HG03095 (cell line): Measurements from ENCODE around the gene WASF3.

Experiments used
- ATAC-seq: cut with Tn5 transposase; IDR thresholded peaks from one replicate; pipeline ENCODE4 v1.9.1; 2021; ENCODE audit warnings: moderate library complexity; ENCODE audit not compliant: unreplicated experiment

The WASF3 gene

DNA sequence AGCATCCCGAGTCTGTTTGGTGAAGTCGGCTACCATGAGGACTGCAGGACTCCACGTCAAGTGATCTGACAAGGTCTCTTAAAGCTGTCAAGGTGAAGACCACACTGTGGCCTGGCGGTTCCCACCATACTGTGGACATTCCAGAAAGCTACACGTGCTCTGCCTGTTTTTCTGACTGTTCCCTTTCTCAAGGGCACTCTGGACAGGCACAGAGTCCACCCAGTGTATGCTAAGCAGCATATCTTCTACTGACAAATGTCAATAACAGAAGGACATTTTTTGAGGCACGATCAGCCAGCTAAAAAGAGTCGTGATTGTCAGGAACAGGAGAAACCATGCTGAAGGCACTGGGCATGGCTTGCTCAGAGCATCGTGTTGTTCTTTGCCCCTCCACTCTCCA is 12.8 kb upstream of the WASF3 start:
- no peak for ATAC-seq

DNA sequence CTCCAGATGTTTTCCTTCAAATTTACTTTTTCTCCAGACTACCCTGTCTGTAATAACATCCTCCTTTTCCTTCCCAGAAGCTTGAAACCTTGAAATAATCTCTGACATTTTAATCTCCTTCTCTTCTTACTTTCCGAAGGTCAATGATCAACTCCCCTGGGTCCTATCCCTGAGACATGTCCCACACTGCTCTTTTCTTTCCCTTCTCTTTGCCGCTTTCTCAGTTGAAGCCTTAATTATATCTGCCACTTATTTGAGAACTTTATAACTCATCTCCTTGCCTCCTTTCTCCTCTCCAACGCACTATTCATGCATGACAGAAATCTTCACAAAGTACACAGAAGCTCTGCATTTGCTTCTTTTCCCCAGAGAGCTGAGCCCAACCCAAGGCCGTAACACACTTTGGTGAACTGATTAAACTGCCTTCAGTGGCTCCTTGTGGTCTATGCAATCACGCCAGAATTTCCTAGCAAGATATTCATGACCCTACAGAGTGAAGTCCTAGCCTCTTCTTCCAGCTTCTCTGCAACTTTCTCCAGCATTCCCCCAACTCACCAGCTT is 9.2 kb upstream of the WASF3 start:
- ATAC-seq = no peak

DNA sequence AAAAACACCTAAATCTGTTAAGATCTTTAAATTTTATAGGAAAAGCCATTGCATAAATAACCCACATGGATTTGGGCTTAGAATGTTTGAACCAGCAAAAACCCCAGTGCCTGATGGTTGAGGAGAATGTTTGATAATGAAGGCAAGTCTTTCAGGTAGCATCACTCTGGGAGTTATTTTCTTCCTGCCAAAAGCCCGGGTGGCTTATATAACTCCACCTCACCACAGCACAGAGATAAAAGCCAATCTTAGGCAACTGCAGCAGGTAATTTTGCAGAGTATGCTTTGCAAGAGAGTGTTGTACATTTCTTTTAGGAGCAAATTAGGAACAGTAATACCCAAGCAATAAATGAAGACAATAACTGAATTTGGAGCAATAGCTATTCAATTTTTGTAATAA is 7.8 kb upstream of the WASF3 start:
- ATAC-seq = no peak

DNA sequence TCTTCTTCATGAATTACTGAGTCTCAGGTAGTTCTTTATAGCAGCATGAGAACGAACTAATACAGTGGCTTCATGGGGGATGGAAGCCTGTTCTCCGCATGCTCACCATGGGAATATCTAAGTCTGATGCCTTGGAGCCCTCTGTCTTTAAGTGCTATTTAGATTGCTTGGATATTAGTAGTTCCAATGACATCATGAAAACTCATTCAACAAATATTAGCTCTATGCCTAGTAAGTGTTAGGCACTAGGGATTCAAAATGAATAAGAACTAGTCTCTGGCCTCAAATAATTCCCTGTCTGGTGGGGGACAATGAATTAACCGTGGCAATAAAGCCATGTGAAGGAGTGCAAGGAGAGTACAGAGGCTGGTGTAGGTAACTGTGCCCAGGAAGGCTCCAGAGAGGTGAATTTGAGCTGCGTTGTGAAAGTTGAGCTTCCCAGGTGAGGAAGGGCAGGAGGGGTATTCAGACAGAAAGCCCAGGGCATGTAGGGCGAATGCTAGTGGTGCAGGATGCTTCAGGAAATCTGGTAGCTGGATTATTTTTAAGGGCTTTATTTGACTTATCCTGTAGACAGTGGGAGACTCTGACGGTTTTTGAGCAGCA is 6.1 kb upstream of the WASF3 start:
- no peak for ATAC-seq

DNA sequence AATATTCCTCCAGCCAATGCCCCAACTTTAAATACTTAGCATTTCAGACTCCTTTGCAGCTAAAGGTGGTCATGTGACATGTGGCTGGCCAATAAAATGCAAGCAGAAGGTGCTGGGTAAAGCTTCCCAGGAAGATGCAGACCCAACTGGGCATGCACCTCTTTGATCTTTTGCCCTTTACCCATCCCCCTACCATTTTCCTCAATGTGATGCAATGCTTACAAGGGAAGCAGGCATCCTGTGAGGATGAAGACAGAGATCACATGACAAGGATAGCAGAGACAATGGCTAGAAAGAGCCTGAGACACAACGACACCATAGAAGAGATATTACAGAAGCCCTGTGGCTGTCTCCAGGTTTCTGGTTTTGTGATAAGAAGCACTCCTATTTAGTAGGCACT is 2.1 kb upstream of the WASF3 start:
- ATAC-seq = no peak

DNA sequence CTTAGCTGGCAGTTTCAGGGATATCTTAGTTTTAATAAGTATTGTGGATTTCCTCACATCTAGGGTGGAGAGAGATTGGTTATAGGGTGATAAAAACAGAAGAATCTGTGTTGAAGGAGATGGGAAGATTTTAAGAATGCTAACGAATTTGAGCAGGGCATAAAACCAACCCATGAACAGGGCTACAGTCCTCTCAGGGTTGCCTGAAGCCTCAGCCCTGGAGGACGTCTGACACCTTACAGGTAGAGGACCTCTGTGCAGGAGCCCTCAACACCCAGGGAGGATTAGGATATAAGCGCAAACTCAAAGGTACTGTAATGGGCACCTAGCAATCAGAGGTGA is 461 bp upstream of the WASF3 start:
- ATAC-seq = no peak

DNA sequence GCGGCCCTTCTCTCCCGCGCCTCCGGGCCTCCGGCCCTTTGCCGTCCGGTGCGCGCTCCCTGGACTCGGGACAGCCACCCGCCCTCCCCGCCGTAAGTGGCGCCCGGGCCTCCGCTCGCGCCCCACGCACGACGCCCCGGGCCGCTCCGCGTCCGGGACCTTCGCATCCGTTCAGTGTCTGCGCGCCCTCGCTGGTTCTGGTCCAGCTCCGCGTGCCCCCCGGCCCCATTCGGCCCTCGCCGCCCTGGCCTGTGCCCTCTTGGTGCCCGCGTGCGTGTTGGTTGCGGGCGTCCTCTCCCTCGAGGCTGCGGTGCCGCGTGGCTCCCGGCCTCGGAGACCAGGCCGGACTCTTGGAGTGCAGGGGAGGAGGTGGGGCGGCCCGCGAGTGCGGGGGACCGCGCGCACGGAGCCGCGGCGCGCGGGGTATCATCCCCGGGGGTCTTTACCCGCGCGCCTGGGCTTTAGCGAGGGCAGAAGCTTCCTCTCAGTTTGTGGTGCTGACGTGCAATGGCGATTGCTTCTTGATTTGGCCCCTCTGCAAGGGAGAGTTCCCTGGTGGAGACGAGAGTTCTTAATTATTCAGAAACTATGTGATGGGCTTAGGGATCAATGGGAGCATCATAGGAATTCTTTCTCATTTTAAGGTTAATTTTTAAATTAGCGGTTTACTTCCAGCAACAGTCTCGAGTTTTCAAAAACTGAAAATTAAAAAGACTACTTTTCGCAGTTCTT is 757 bp downstream of the WASF3 start:
- peak; percentile 4 for ATAC-seq

DNA sequence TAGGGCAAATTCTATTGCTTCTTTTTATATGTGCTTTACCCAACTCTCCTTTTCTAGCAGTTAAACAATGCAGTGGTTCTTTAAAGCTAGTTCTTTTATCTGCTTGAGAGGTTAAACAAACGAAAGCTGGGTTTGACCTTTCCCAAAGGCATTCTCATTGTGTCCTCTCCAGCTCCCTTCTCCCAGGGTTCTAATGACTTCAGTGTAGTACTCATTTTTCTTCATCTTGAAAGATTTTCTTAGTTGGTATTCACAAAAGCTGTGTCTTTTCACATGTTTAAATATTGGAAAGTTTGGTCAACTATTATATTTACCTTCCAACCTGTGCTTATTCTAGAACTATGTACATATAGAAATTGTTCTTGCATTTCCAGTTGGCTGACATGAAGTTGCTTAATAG is 1.5 kb downstream of the WASF3 start:
- no peak for ATAC-seq

DNA sequence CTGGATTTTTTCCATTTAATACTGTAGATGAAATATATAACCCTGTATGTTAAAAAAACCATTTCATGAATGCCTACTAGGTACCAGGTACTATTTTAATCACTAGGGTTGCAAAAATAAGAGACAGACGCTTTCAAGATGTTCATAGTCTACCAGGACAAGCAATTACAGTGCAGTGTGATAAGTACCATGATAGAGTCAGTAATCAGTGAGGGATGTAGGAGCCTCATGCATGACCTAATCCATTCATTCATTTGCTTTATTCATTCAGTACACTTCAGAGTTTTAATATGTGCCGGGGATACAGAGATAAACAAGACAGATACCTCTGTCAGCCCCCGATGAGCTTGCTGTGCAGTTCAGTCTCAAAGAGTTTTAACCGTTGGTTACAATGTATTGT is 3.0 kb downstream of the WASF3 start:
- ATAC-seq = no peak

DNA sequence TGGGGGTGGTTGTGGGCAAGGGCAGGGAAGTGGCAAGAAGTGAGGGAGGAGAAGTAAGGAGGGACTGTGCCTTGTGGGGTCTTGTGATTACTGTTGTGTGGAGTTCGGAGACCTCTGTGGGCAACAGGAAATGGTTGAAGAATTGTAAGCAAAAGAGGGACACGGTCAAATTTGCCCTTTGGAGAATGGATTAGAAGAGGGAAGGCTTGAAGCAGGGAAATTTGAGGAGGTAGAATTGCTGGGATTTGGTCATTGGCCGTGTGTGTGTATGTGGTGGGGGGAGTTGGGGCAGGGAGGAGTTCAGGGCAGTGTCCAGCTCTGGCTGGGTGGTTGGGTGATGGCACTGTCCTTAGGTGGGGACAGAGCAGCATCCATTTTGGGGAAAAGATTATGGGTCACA is 3.6 kb downstream of the WASF3 start:
- ATAC-seq = no peak

DNA sequence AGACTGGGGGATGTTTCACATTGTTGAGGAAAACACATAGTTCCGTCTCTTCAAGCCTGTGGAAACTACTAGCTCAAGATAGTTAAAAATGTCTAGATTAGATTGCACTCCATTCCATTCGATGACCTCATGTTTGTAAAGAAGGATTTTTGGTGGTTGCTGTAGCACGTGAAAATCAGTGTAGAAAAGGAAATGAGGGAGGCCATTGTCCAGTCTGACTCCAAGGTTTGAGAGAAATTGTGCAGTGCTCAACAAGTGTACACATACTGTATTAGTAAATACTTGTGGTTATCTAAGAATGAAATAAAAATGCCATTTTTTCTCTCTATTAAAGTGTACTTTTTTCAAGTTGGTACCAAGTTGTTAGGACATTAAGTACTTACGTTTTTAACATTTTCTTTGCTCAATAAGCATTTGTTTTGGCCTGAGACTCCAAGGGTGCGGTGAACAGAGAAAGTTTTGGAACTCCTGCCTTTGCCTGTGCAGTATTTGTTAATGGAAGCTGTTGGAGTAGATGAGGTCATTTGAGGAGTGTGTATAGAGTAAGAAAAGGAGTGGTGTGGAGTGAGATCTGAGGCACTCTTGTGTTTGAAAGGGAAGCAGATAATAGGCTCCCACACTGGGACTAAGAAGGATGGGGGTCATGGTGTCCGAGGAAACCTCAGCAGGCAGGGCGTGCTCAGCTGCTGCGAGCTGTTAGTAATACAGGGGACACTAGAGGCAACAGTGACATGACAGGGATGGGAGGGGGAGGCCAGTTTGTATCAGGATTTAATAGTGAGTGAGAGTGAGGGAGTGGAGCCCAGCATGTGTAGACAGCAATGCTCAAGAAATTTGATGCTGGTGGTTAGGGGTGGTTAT is 4.4 kb downstream of the WASF3 start:
- ATAC-seq = no peak

DNA sequence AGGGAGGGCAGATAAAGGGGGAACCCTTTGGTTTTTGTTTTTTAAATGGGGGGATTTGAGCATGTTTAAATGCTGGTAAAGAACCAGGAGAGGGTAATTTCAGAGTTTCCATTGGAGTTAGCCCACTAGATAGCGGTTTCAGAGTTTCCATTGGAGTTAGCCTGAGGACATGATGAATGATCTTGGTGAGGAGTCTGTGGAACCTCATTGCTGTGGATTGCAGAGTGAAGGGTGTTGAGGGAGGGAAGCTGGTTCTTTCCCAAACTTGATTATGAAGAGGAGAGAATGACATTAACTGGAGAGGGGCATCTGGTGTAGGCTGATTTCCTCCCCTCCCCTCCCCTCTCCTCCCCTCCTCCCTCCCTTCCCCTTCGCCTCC is 5.0 kb downstream of the WASF3 start:
- ATAC-seq = no peak

DNA sequence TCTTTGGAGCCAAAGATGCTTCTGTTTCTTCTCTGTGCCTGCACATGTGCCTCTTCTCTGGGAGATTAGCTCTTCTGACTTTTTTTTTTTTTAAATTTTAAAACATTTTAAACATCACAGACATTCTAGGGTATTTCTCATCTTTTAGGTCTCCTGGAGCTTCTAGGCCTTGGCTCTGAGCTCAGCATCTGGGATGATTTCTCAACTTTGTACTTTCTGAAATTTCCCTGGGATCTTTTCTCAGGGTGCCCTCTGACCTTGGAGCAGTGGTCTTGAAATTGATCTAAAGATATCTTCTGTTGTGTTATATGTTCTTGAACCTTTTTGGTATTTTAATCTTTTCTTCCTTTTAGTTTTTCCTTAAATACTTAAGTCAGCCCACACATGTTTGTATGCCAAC is 6.2 kb downstream of the WASF3 start:
- no peak for ATAC-seq

DNA sequence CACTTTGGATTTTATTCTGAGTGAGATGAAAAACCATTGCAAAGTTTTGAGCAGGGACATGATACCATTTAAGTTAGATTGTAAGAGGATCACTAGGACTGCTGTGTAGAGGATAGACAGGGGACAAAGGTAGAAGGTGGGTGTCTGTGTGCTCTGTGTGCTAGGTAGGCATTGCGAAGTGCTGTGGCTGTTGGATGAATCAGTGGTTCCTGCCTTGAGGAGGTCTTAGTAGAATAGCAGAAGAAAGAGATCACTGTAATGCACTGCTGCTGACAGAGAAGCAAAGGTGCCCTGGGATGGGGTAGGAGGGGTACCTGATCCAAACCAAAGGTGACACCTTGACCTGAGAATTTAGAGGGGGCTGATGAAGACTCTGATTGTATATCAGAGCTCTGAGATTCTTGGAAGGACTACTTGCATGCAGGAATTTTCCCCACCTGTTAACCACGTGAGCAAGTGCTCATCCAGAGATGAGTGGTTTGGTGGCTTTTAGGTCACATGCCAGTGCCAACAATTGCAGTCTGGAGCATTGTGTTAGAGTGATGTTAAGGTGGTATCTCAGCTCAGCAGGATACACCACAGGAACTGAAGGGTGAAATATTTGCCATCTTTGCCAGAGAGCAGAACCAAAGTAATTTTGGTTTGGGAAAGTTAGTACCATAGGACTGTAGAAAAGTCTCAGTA is 10.8 kb downstream of the WASF3 start:
- ATAC-seq = no peak

DNA sequence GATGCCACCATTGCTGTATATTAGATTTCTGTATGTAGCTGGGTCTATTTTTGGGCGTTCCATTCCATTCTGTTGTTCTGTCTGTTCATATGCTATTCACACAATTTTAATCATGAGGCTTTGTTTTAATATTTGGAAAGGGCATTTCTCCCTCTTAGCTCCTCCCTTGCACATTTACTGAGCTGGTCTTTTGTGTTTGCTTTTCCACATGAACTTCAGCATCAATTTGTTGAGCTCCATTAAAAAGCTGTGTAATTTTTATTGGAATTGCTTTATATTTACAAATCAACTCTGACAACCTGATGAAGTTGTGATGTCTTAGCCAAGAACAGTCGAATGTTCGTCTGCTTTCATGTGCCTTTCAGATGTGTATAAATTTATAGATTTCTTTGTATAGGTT is 14.0 kb downstream of the WASF3 start:
- no peak for ATAC-seq

DNA sequence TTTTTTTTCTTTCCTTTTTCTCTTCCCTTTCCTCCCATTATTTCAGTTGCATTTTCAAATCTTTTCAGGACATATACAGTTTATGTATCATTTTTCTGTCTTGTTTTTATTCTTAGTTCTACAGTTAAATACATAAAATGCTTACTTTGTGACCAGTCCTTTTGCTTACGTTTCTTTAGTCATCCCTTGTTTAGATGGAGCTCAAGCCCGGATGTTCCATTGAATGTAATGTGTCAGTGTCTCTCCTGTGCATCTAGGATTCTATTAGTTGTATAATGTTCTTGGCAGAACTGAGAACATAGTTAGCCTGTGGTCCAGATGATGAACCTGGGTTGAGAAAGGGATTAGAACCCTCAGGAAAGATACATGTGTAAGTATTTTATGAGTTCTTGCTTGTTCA is 17.8 kb downstream of the WASF3 start:
- no peak for ATAC-seq

DNA sequence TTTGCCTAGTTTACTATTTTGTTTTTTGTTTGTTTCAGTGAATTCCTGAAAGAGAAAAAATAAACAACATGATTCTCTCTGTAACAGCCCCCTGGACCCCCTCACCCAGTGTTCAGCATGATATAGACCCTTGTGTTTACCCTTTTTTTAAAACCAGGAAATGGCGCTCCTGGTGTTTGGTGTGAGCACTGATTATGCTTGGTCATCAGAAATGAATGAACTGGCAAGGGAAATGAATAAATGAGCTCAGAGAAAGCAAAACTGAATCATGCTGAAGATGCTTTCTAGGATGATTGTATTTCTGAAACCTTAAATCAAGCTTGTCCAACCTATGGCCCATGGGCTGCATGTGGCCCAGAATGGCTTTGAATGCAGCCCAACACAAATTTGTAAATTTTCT is 22.1 kb downstream of the WASF3 start:
- ATAC-seq = no peak

DNA sequence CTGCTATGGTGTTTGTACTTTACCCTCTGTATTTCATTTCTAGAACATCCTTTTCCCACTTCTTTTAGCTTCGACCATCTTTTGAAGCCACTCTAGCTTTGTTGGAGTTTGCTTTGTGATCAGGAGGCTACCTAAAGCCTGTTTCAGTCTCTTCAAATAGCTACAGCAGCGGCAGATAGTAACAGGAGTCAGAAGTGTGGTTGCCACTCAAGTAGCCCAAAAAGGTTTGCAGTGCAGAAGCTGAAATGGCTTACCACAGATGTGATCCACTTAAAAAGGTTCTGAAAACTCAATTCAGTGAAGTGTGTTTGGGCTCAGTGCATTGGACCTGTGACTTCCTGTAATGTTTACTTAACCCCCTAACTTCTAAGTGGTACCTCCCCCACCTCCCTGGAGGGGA is 26.2 kb downstream of the WASF3 start:
- ATAC-seq = no peak

DNA sequence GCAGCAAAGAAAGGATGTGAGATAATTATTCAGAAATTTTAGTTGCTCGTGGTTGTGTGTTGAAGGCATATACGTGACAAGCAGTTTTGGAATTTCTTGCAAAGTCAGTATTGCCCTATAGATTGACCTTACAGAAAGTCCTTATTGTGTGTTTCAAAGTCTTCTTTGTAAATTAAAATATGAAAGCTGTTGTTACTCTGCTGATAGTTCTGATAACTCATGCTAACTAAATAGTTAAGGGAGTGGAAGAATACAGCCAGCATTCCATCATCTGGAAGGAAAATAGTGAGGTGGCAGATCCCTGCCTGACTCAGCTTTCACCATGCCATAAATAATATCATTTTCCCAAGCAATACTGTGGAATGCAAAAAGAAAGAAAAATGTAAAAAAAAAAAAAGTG is 27.2 kb downstream of the WASF3 start:
- ATAC-seq = no peak

DNA sequence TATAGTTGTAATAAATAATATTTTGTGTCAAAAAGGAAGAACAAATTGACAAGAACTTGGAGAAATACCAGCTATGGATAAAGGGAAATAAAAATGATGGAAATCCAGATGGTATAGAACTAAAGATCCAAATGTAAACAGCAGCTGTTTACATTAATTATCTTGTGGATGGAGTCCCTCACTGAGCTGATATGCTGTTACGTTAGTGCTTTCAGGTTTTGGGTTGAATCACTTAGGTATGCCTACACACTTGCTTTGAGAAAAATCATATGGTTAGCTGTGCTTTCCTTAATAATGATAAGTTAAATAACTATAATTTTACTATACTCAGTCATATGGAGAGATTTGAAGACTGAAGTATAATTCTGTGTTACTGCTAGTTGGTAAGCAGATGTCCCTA is 27.7 kb downstream of the WASF3 start:
- no peak for ATAC-seq

DNA sequence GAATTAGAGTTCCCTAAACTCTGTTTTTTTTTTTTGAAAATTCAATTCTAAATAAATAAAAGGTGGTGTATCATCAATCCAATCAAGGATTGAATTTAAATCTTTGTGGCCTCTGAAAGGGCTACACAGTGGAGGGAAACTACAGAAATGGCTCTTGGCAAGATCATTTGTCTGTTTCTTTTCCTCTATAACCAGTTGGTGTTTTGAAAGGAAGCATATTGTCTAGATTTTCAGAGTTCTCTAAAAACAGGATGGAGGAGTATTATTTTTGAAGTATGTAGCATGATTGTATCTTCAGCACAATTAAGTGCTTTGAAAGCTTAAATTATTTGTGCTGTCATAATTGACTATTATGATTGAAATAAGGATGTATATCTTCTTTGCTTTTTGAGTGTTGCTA is 29.8 kb downstream of the WASF3 start:
- ATAC-seq = no peak
